AG04450 (cell line): ENCODE data around the gene ARHGAP6. TPM values are rescaled to one million over a fixed set of nuclear protein-coding genes. Genes with fewer than 3 reads are reported as not detected.

Source experiments
- CTCF ChIA-PET: fragments of 300-600, 350-600 bp; formaldehyde crosslinking; extraction: SDS; loops from one replicate; lab custom pipeline; 2022; ENCODE audit warnings: antibody characterized with exemption, inconsistent platforms; lab: Charles Lee
- POLR2A ChIA-PET: fragments of 350-600 bp; formaldehyde crosslinking; extraction: SDS; loops from one replicate; lab custom pipeline; 2021; ENCODE audit warnings: antibody characterized with exemption, inconsistent platforms; lab: Yijun Ruan, JAX
- DNase-seq: peaks from one replicate; pipeline ENCODE4 v3.0.0-alpha.2; 2011; ENCODE audit warnings: low read depth, low spot score
- H3K27ac ChIP-seq: one replicate; pipeline ENCODE4 v1.5.1; 2012; ENCODE audit warnings: low read depth, low read length, control low read depth
- H3K27me3 ChIP-seq: one replicate; pipeline ENCODE4 v1.6.0; 2012; ENCODE audit warnings: low read length; ENCODE audit not compliant: control insufficient read depth, insufficient read depth
- H3K4me3 ChIP-seq: 2 replicates; pipeline ENCODE4 v1.5.1; 2011; ENCODE audit warnings: mild to moderate bottlenecking, low read depth, low read length, control low read depth
- H3K9me3 ChIP-seq: 2 replicates; pipeline ENCODE4 v1.5.1; 2012; ENCODE audit warnings: low read length; ENCODE audit not compliant: control insufficient read depth, insufficient read depth
- CTCF ChIP-seq: IDR thresholded peaks from 2 replicates; pipeline ENCODE4 v1.5.1; 2011; ENCODE audit warnings: low read depth, low read length, control low read depth, inconsistent platforms
- polyA plus RNA-seq: library from polyadenylated mRNA; depleted of rRNA; stranded (reverse); fragments of >200 nt; gene quantifications from 2 replicates; pipeline ENCODE4 v1.2.3, GENCODE V29; 2011

The ARHGAP6 gene
- polyA plus RNA-seq, 1 experiment: 4.0 TPM

GRCh38 chrX:11664211-11665167 is 1.2 kb downstream of the ARHGAP6 start:
- Histone ChIP-seq H3K27me3 (peaks cover 32% of the 10 kb centered on the region), H3K9me3 (no peaks in the 10 kb centered on the region; the same call in 1 of the 2 replicates), H3K4me3 (peak overlapping the region; percentile 52), H3K27ac (no peak overlapping the region)
- ChIA-PET POLR2A (no interaction called here), CTCF (no interaction called here)
- no peak for DNase-seq
- no peak for TF ChIP-seq CTCF

GRCh38 chrX:11663875-11664210 is 1.9 kb downstream of the ARHGAP6 start:
- Histone ChIP-seq H3K4me3 (peak overlapping the region; percentile 10; the same call in 1 of the 2 replicates), H3K9me3 (no peaks in the 10 kb centered on the region; the same call in 1 of the 2 replicates), H3K27me3 (peaks cover 32% of the 10 kb centered on the region), H3K27ac (no peak overlapping the region)
- ChIA-PET CTCF (no interaction called here), POLR2A (no interaction called here)
- DNase-seq: no peak
- TF ChIP-seq CTCF: no peak

GRCh38 chrX:11655282-11656015 is 10.3 kb downstream of the ARHGAP6 start:
- H3K9me3 ChIP-seq: no peaks in the 10 kb centered on the region
- no peak for TF ChIP-seq CTCF
- DNase-seq: no peak
- CTCF ChIA-PET: no interaction called here
- H3K27ac ChIP-seq: no peak overlapping the region
- no peaks in the 10 kb centered on the region for H3K27me3 ChIP-seq
- POLR2A ChIA-PET: no interaction called here
- H3K4me3 ChIP-seq: no peak overlapping the region

GRCh38 chrX:11648705-11649519 is 16.8 kb downstream of the ARHGAP6 start:
- TF ChIP-seq CTCF: no peak
- no peak for DNase-seq
- no peaks in the 10 kb centered on the region for H3K27me3 ChIP-seq
- ChIA-PET POLR2A (no interaction called here), CTCF (no interaction called here)
- no peak overlapping the region for H3K27ac ChIP-seq
- H3K4me3 ChIP-seq: no peak overlapping the region
- H3K9me3 ChIP-seq: no peaks in the 10 kb centered on the region
